HG02840 (cell line): ENCODE results near the gene RAD51B.

Experiments
- ATAC-seq: cut with Tn5 transposase; IDR thresholded peaks from one replicate; pipeline ENCODE4 v1.9.1; 2021; ENCODE audit warnings: mild to moderate bottlenecking, moderate library complexity, moderate number of reproducible peaks; ENCODE audit not compliant: unreplicated experiment, low FRiP score

RAD51B gene

DNA sequence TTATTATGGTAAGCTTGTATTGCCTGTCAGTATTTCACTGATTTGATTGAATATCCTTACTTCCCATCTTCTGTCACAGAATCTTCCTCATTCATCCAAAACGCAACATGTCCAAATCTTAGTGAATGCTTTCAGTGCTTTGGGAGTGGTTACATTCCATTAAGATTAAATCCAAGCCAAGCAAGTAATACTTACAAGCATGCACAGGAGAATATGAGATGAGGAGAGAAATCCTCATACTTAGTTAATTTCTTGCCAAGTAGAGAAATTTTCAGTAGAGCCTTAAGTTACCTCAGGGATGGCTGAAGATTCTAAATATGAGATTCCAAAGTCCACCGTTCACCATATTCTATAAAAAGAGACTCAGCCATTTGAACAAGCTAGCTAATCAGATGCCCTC lies 316.0 kb downstream of the RAD51B start:
- ATAC-seq, result no peak

DNA sequence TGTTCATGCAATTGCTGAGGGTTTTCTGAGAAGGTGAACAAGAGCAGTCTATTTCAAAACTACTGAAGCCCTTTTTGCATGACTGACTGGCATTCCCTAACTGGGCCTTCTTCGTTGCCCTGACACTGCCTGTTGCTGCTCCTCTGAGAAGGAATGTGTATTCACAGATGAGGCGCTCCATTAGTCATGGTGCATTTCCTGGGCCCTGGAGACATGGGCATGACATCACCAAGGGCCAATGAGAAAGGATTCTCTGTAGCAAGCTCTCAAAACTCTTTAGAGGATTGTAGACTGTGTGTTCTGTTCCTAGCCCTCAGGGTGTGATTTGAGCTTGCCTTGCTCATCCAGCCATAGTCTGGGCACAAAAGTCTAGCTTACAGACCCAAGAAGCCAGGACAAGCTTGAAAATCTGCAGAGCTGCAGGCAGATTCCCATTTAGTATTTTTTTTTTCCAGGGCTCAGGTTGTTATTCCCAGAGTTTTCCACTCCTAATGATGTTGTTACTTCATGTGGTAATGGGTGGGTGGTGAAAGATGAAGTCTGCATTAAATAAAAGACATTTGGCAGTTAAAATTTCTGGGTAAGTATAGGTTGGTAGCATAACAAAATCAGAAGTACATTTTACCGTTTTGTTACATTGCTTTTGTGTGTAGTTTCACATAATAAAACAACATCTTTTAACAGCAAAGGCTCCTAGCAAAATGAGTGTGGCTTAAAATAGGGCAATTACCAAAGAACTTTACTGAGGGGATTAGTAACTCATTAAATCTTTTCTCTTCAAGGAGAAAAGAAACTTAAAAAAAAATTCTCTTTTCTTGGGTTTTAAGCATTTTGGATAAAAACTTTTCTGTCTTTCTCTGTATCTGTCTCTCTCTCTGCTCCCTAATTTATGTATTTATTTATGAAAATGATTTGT lies 318.4 kb downstream of the RAD51B start:
- ATAC-seq, result no peak

DNA sequence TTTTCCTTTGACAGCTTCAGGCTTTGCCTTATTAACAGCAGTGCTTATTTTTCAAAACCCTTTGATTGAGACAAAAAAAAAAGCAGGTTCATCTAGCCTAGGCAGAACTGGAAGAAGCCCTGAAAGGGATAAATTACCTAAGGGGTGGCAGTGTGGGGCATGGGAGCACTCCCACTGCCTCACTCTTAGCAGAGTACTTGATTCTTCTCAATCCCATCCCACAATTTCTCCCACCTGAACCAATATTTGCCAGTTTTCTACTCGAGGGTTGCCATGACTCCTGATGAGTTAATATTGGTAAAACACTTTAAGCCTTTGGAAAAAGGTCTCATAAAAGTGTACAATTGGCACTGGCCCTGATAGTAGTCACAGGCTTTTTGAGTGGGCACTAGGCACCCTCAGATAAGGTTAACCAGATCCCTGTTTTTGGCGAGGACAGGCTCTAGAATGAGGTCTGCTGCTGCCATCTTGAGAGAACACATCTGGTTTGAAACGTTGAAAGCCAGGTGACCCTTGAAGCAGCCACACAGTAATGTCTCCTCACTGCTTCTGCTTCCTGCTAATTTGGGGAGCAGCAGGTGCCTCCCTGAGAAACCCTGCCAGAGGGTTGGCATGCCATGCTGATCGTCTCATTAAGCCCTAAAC lies 320.0 kb downstream of the RAD51B start:
- ATAC-seq, result no peak

DNA sequence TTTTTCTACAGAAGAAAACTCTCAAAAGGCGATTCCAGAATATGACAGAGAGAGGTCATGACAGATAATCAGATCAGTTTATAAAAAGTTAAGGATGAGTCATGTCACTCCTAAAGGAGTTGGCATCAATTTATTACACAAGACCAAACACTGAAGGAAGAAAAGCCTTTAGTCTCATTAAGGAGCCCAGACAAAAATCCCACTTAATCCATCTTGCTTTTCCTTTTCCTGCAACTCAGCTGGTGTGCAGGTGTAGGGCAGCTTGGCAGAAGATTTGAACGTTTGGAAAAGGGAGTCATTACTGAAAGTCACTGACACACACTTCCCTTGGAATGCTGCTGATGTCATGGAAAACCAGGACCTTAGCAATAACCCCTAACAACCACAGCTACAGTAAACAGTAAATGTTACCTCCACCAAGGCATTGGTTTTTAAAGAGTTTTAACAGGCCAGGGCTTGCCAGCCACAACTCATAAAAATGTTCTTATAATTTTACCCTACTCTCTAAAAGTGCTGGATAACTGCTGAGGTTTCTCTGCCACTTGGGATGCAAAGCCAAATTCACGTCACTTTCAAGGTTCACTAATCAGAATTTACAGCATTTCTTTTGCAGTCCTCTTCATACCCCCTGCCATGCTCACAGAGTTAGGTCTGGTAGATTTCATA lies 320.6 kb downstream of the RAD51B start:
- ATAC-seq, result no peak

DNA sequence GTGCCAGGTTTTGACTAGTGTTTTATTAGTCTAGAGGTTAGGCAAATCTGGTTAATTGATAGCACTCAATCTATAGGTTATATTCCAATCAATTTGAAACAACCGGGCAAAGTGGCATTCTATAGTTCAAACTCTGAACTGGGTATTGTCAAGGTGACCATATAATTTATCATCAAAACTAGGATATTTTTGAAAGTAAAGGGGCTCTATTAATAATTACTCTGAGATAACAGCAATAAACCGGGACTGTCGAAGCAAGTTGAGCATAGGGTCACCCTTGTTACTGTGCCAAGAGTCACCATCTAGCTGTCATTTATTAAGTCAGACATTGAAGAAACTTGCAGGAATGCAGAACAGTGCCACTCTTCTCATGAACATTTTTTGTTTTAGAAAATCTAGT lies 321.2 kb downstream of the RAD51B start:
- no peak for ATAC-seq

DNA sequence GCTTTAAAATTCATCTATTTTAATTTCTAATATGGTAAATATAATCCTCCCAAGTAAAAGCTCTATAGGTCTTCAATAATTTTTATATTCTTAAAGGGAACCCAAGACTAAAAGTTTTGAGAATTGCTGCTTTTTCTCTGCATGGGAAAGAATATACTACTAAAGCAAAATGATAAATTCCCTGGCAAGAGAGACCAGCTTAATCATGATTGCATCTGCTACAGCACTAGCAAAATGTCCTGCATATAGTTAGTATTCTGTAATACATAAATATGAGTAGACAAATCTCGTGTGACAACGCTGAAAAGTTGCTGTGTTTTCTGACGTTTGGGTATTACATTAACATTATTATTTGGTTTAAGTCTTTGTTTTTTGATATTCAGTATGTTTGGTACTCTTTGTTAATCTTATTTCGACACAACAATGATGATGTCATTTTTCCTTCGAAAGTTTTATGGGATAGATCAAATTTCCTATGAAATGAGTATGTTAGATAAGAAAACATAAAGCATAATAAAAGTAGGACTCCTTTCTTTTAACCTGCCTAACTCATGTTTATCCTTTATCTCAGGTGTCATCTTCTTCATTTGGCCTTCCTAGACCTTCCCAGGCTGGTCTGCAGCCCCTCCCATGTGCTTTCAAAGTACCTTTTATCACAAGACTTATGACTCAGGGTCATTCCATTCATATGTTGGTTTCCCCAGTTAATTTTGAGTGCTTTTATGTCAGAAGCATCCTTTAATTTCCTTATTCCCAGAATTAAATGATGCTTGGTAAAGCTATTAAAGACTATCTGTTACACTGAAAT lies 321.9 kb downstream of the RAD51B start:
- no peak for ATAC-seq

DNA sequence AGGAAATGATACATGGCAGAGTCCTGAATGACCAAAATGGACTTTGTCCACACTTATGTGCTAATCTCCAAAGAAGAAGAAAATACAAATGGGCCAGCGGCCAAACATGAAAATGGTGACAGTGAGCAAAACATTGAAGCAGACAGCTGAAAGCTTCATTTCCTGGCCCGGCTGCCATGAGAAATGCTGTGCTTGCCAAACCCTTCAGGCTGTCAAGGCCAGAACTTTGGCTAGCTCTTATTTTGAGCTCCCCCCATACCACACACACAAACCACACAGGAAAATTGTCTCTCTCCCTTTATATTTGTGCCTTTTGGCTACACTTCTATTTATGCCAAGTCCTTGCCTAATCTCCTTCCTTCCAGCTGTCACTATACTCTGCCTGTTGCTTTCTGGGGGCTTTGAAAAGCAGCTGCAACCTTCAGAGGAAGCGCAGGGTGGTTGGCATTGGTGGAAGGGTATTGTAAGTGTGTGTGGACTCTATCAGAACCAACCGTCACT lies 323.8 kb downstream of the RAD51B start:
- ATAC-seq, result no peak

DNA sequence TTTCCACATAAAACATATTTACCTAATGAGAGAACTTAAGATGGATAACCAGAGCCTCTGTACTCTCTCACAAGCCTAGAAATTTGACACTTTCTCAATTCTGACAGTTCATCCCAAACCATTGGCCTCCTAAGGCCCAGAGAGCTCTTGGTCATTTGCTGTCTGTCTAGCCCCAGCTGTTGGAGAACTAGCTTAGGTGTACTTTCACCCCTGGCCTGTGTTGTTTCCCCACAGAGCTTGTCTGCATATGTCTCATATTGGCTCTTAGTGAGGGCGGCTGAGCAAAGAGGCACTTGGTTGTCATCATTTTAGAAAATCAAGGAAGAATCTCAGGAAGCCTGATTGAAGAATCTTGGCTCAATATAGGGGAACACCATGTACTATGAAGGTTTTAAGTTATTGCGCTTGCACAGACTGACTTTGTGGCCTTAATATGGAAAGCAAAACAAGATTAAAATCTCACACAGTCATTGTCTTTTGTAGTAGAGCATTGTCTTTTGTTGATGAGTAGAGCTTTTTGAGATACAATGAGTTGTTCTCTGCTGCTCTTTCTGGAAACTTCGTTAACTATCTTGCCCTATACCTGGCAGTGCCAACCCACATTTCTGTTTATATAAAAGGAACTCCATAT lies 324.6 kb downstream of the RAD51B start:
- ATAC-seq, result no peak

DNA sequence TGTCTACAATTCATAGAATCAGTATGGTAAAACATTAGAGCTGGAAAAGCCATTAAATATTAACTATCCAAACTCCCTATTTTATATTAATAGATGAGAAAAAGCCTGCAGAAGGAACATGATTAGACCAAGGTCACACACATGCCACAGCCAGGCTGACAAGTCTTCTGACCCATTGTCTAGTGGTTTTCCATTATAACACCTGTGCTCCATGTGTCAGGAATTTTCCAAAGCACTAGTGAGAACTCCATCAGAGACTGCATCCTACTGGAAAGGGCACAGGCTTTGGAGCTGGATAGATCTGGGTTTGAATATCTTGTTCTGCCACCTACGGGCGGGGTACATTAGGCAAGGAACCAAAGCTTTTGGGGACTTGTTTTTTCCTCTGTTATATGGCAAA lies 325.5 kb downstream of the RAD51B start:
- ATAC-seq, result no peak

DNA sequence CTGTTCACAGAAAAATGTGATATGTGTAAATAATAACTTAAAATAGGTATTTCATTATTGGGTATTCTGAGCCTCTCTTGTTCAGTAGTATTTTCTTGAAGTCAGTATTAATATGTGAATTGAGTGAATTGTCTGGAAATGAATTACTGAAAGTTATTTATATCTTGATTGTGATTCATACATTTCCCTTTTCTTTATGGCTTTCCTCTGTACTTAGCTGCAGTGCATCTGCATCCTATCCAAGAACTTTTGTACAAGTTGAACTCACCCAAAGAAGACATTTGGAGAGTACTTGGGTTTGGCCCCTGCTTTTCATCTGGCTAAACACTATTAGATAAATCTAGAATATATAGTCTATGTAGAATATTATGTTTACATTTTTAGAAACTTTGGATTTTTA lies 326.0 kb downstream of the RAD51B start:
- no peak for ATAC-seq

DNA sequence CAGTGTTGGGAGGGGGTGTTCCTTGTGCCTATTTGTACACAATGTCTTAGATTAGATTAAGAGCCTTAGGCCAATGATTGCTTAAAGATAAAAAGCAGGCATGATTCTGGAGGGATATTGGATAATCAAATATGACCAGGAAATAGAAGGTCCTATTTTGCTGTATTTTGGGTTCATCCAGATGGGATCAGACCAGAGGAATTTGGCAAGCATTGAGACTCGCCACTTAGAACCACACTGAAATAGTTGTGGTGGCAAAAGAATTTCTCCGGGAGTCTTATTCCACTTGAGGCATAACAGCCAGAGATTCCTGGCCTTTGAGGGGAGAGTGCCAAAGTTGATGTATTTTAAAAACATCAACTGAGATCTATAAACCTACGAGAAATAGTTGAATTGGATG lies 327.2 kb downstream of the RAD51B start:
- no peak for ATAC-seq

DNA sequence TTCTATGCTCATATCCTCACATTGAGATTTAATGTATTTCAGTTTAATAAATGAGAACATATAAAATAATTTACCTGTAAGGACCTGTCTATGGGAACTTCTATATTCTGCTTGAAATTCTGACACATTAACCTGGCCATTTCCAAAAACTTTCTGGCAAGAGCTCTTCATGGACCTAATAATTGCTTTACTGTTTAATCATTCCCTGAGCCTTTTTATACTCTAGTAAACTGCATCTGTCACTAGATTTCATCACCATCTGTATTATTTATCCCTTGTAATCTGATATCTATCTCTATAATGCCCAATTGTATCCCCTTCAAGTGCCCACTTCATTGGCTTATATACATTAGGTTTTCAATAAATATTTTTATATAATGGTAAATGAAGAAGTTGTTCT lies 327.7 kb downstream of the RAD51B start:
- no peak for ATAC-seq

DNA sequence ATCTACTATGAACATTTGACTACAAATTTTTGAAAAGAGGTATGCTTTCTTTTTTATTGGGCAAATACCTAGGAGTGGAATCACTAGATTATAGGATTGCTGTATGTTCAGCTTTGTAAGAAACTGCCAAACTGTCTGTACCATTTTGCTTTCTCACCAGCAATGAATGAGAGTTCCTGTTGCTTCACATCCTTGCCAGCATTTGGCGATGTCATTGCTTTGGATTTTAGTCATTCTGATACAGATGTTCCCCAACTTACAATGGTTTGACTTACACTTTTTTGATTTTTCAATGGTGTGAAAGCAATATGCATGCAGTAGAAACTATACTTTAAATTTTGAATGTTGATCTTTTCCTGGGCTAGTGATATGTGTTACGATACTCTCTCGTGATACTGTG lies 328.7 kb downstream of the RAD51B start:
- ATAC-seq, result no peak

DNA sequence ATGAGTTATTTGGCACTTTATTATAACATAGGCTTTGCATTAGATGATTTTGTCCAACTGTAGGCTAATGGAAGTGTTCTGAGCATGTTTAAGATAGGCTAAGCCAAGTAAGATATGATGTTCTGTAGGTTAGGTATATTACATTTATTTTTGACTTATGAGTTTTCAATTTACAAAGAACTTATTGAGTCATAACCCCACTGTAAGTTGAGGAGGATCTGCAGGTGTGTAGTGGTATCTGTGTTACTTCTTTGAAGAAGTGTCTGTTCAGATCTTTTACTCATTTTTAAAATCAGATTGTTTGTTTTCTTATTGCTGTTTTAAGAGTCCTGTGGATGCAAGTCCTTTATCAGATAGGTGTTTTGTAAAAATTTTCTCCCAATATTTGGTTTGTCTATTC lies 329.2 kb downstream of the RAD51B start:
- no peak for ATAC-seq

DNA sequence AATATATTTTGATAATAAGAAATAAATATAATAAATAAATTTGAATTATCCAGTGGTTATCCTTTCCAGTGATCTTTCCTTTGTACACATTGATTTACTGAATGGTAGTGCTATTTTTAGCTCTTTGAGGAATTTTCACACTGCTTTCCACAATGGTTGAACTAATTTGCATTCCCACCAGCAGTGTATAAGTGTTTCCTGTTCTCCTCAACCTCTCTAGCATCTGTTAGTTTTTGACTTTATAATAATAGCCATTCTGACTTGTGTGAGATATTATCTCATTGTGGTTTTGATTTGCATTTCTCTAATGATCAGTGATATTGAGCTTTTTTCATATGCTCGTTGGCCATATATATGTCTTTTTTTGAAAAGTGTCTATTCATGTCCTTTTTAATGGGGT lies 333.7 kb downstream of the RAD51B start:
- ATAC-seq, result no peak

DNA sequence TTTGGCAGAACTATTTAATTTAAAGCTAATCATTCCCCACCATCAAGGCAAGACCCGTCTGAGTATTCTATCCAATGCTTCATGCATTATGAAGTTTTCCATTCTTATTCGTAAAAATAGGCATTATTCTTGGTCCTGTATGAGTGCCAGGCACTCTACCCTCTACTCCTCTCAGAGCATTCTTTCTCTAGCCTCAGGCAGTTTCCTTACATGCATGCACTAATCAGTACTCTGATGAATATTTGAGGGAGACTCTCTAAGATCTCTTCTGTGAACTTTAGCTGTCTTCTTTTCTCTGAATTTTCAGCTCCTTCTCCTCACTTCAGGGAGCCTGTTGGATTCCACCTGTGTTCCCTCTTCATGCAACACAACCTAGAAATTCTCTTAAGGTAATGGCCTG lies 334.7 kb downstream of the RAD51B start:
- ATAC-seq, result no peak

DNA sequence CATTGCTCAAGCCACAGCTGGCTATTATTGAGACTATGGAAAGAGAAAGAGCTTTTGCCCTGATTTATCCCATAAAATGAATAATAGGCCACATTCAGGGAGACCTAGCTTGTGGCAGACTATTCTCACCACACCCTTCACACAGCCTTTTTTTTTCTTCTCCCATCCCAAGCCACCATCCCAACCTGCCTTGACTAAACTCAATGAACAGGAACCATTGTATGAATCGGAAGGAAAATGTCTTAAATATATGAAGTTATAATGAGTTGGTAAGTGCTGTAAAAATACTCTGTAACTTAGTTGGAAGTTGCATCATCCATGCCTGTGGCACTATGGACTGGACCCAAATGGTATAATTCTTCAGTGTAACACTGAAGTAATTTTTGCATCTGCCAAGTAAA lies 338.4 kb downstream of the RAD51B start:
- ATAC-seq, result no peak

DNA sequence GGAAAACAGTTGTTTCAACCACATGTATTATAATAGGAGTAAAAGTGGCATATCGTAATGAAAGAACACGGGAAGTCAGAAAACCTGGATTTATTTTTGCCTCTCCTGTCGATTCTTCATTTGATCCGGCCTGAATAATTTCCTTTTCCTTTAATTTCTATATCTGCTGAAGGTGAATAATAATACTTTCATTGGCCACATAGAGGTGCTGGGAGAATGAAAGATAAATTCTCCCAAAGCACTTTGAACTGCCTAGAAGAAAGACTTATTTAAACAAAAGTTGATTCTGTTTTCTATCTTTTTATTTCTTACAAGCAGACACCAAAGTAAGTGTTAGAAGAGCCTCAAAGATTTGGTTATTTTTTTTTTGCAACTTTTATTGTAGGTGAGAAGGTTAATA lies 339.1 kb downstream of the RAD51B start:
- ATAC-seq, result no peak

DNA sequence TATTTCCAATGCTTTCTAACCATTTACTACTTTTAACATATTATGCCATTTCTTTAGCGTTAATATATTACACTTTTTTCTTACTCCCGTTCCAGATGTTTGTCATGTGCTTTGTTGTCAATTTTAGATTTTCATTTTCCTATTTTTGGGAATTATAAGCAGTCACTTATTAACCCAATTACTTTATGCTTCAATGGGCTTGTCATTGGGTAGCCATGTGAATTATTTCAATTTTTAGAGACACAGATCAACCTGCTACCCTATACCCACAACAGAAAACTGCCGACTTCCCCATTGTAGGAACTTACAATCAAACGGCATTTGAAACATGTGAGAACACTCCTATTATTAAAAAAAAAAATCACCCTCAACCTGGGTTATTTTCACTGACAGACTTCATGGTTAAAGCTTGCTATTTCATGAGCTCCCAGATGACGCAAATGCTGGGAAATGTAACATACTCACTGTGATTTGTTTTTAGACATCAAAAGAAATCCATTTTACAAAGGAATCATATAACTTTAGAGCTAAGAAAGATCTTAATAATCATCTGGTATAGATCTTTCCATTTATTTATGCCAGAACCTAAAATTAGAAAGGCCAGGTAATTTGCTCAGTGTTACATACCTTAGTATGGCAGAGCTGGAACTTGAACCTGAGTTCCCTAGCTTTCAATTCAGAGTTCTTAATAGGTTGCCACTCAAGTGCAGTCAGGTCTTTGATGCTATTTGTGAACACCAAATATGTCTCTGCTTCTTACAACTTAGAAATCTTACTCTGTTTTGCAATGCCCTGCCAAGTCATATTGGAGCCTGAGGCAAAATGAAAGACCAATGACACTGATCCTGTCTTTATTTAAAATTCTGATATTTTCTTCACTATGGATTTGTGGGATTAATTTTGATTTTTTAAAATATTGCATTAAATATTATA lies 340.4 kb downstream of the RAD51B start:
- ATAC-seq, result no peak
